GM21737 (cell line): ENCODE results near the gene RHBDL2.
"Not testable (repeated sequence)": the region's sequence is repeated elsewhere in the genome, so short reads cannot be mapped to it uniquely, and the experiment has no call there.

ENCODE experiments used
- ATAC-seq: cut with Tn5 transposase; IDR thresholded peaks from one replicate; pipeline ENCODE4 v1.9.1; 2021; ENCODE audit warnings: mild to moderate bottlenecking, moderate library complexity; ENCODE audit not compliant: unreplicated experiment

RHBDL2 gene

DNA sequence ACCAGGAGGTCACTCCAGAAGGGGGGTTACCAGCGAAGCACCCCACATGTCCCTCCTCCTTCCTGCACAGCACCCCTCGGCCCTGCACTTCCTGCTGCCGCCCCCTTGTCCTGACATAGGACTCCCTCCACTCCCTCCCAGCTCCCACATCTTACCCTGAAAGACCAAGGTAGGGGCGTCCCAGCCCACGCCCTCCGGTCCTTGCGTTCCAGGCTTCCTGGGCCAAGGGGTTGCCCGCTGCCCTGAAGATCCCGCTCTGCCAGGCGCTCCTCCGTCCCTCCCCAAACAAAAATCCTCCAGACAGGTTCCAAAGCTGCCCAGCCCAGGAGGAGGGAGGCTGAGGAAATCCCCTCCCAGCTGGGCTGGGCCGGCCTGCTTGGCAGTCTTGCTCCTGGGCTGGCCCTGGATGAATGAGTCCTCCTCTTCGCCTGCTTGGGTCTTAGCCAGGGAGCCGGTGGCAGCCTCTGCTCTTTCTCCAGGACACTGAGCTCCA, at the start of gene RHBDL2:
RHBDL2 (minus strand) TSS at position 304 of the 493 bp plus-strand sequence. CDS start 22,618 bp downstream, outside the sequence.
- ATAC-seq = no peak

GRCh38 chr1:38990738-38991637, 49.4 kb upstream of the RHBDL2 start, which contains the start of gene AKIRIN1:
TSS of gene AKIRIN1 (plus strand) at chr1:38991276. CDS start at chr1:38991381, 105 bp downstream.
- peak; percentile 92 for ATAC-seq

GRCh38 chr1:38990386-38990737, 48.7 kb upstream of the RHBDL2 start:
- ATAC-seq = no peak

DNA sequence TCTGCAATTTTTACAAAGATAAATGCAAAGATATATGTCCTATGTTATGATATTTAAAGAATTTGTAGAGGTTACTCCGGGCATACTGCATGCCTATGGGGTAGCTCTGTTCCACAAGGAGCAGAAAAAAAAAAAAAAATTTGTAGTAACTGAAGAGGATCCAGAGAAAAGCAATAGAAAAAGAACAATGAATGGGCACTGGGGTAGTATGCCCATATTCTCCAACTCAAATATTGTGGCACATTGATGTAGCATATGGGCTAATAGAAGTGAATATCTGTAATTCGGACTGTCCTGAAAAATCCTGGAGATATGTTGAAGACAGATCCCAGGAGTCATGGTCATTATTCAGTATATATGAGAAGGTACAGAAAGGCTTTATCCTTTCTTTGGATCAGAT, 48.3 kb upstream of the RHBDL2 start:
- ATAC-seq = no peak

DNA sequence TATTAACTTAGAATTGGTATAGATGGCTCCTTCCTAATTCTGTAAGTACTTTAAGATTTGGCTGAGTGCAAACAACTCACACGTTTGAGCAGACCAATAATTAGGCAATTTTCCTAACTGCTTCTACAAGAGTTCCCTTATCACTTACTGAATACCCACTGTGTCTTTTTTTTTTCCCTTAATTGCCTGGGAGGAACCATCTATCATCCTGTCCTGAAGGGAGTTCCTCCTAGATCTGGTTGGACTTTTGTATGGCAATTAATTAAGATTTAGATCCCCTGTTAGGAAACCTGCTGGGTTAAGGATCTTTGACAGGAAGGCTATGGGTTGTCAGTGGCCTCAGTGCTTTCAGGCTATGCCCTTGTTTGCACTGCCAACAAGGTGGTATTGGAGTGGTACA, 37.8 kb upstream of the RHBDL2 start:
- ATAC-seq = not testable (repeated sequence)

GRCh38 chr1:38978245-38978542, 36.6 kb upstream of the RHBDL2 start:
- ATAC-seq = not testable (repeated sequence)

DNA sequence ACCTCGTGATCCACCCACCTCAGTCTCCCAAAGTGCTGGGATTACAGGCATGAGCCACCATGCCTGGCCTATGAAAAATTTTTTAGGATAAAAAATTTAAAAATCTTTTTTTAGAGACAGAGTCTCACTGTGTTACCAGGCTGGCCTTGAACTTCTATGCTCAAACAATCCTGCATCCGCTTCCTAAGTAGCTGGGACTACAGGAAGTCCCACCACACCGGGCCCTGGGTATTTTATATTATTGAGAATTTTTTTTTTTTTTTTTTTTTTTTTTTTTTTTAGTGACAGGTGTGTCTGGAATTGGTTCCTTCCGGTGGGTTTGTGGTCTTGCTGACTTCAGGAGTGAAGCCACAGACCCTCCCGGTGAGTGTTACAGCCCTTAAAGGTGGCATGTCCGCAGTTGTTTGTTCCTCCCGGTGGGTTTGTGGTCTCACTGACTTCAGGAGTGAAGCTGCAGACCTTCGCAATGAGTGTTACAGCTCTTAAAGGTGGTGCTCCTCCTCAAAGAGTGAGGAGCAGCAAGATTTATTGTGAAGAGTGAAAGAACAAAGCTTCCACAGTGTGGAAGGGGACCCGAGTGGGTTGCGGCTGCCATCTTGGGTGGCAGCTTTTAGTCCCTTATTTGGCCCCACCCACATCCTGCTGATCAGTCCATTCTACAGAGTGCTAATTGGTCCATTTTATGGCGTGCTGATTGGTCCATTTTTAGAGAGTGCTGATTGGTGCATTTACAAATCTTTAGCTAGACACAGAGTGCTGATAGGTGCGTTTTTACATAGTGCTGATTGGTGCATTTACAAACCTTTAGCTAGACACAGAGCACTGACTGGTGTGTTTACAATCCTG, 36.0 kb upstream of the RHBDL2 start:
- not testable (repeated sequence) for ATAC-seq

- no peak for ATAC-seq
Observed at GRCh38 chr1:38973659-38974437, 32.2 kb upstream of the RHBDL2 start.

DNA sequence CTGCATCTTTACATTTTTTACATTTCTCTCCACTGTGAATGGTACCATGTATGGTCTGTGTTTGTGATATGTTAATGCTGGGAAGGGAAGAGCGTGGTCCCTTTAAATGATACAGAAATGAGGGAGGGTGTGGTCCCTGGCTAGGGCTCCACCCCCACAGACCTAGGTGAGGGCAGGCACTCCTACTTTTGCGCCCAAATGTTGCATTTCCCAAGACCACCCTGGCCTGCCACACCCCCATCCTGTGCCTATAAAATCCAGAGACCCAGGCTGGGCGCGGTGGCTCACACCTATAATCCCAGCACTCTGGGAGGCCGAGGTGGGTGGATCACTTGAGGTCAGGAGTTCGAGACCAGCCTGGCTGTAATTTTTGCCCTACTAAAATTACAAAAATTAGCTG, 31.5 kb upstream of the RHBDL2 start:
- not testable (repeated sequence) for ATAC-seq

DNA sequence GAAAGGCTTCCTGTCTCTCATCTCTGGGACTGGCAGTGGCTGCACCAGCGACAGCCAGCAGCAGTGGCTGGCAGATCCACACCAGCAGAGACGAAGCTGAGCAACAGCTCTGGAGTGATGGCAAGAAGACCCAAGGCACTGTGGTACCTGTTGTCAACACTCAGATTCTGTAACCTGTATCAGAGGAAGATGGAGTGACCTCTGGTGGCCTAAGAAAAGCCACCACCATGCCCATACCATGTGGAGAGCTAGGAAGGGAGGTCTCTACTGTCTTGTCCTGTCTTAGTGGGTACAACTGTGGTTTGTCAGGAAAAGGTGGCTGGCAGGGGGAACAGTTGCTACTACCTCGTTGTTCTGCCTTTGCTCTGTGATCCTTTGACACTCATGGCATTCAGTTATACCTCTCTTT, 22.5 kb upstream of the RHBDL2 start:
- ATAC-seq = no peak

DNA sequence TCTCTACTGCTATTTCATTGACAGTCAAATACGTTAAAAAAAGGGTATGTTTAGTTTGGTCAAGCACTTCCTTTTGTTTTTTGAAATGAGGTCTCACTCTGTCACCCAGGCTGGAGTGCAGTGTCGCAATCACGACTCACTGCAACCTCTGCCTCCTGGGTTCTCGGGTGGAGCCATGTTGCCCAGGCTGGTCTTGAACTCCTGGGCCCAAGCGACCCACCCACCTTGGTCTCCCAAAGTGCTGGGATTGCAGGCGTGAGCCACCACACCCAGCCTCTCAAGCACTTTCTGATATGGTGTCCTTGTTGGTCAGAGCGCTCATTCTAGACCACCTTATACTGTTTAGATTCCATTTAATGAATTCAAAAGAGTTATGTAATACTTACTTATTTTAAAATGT, 20.9 kb upstream of the RHBDL2 start:
- no peak for ATAC-seq

- no peak for ATAC-seq
Observed at GRCh38 chr1:38962113-38962512, 20.5 kb upstream of the RHBDL2 start.

DNA sequence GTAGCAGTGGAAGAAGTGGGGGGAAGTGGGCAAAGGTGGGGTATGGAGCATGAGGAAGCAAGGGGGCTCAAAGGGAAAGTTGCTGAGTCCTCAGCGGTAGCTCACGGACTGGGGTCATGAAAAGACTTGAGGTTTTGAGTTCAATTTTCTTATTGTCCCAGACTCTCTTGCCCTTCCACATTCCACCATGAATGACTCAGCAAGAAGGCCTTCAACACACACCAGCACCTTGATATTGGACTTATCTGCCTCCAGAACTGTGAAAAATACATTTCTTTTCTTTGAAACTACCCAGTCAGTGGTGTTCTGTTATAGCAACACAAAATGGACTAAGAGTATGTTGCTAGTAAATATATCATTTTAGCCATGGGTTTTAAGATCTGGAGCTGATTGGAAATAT, 17.3 kb upstream of the RHBDL2 start:
- no peak for ATAC-seq

- no peak for ATAC-seq
Observed at GRCh38 chr1:38953433-38953860, 11.8 kb upstream of the RHBDL2 start.

DNA sequence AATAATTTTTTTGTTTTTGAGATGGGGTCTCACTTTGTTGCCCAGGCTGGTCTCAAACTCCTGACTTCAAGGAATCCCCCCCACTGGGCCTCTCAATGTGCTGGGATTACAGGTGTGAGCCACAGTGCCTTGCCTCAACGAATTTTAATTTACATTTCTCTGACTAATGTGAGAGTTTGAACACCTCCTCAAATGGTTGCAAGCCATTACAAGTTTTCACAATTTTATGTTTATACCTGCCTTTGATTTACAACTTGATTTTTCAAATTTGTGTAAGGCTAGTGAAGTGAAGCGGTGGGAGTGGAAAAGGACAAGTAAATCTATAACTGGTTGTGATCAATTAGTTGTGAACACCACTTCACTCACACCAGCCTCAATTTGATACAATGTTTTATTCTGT, 8.9 kb upstream of the RHBDL2 start:
- no peak for ATAC-seq

GRCh38 chr1:38944547-38944946, 2.9 kb upstream of the RHBDL2 start:
- ATAC-seq = no peak

GRCh38 chr1:38942664-38943428, 1.2 kb upstream of the RHBDL2 start:
- no peak for ATAC-seq

GRCh38 chr1:38941093-38941492, 537 bp downstream of the RHBDL2 start:
- ATAC-seq = no peak

- ATAC-seq = no peak
Observed at GRCh38 chr1:38940339-38941047, 1.1 kb downstream of the RHBDL2 start.
